ENCODE results near the gene ACTL7A.

DNA sequence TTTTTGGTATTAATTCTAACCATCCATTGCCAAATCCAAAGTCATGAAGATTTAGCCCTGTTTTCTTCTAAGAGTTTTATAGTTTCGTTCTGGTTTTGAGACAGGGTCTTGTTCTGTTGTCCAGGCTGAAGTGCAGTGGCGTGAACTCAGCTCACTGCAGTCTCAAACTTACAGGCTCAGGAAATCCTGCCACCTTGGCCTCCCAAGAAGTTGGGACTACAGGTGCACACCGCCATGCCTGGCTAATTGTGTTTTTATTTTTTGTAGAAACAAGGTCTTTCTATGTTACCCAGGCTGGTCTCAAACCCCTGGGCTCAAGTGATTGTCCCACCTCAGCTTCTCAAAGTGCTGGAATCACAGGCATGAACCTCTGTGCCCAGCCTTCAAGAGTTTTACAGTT is 21.0 kb downstream of the ACTL7A start:
- no peak for TF ChIP-seq CTCF (IDR thresholded peaks at IDR 0.05)
- TF ChIP-seq POLR2A (IDR thresholded peaks at IDR 0.05), result no peak
